Measurements from ENCODE around the gene GPR162. TPM values are rescaled to one million over a fixed set of nuclear protein-coding genes. Genes with fewer than 3 reads are reported as not detected.

GPR162 gene
- total and polyA plus RNA-seq, 2 of the 4 experiments (the other 2 are of a cell fraction) = 2.9 to 6.0 TPM

DNA sequence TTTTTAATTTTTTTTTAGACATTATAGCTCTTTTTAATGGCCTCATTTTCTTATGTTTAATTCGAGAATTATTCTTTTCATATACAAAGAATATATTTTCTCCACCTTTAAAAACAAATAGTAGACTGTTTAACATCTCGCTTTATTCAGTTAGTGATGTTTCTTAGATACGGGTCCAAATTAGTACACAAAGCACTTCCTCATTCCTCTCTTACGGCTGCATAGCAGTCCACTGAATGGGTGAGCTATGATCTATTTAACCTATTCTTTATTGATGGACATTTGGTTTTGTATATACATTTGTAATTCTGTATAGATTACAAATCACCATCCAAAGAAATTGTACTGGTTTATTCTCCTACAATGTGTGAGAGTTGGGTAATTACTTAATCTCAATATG is 8.3 kb upstream of the GPR162 start:
- no peak overlapping the region for H2BK120ac ChIP-seq (ENCODE audit: low read depth, low read length)
- H4K20me1 ChIP-seq (ENCODE audit: insufficient read depth, low read length) = no peaks in the 10 kb centered on the region
- no peak overlapping the region for H3K18ac ChIP-seq (ENCODE audit: low read depth, low read length)
- no peak for DNase-seq
- POLR2A ChIA-PET (ENCODE audit: unreplicated experiment) = interaction anchor here (0.7 kb wide), 2 partner anchors 10 to 264 kb away, joined by 5 to 8 read pairs; no protein-coding TSS in a partner anchor
- peaks cover 3% of the 10 kb centered on the region for H3K36me3 ChIP-seq (ENCODE audit: control insufficient read depth, insufficient read depth, low read length)
- no peak overlapping the region for H2AK9ac ChIP-seq (replicated peaks; ENCODE audit: low read depth, low read length, poor library complexity)
- ATAC-seq (ENCODE audit: low read depth) = no peak
- H3K27me3 ChIP-seq (ENCODE audit: control insufficient read depth, insufficient read depth, low read length) = 0 out of 2 replicates have a peak, but pooled peaks cover 2% of the 10 kb centered on the region
- no peak overlapping the region for H3K56ac ChIP-seq (ENCODE audit: extremely low read depth, insufficient read depth, low read length)
- H4K8ac ChIP-seq (ENCODE audit: low read depth in 2 of 2, low read length in 2 of 2) = no peak overlapping the region
- H3K4me1 ChIP-seq (ENCODE audit: control insufficient read depth, insufficient read depth, low read length) = no peaks in the 10 kb centered on the region
- no peak overlapping the region for H3K27ac ChIP-seq (ENCODE audit: insufficient read depth, low read length)
- no peak overlapping the region for H2BK20ac ChIP-seq (ENCODE audit: low read depth, low read length)
- H3K9me3 ChIP-seq (ENCODE audit: control insufficient read depth, insufficient read depth, low read length) = no peaks in the 10 kb centered on the region
- H3K14ac ChIP-seq (replicated peaks; ENCODE audit: low read depth, low read length) = no peak overlapping the region
- no peak overlapping the region for H3K4me3 ChIP-seq (ENCODE audit: insufficient read depth, low read depth, low read length)
- no peak for TF ChIP-seq MAFK (IDR thresholded peaks at IDR 0.05; ENCODE audit: low read depth, low read length)
- no peak for TF ChIP-seq RCOR1 (IDR thresholded peaks at IDR 0.05; ENCODE audit: insufficient replicate concordance, low read length)
- no peak for TF ChIP-seq MAZ (IDR thresholded peaks at IDR 0.05; ENCODE audit: borderline replicate concordance, low read depth, low read length)
- TF ChIP-seq RAD21 (IDR thresholded peaks at IDR 0.05; ENCODE audit: low read length) = no peak
- TF ChIP-seq POLR2A (IDR thresholded peaks at IDR 0.05; ENCODE audit: low read depth, low read length) = no peak
- TF ChIP-seq CHD1 (IDR thresholded peaks at IDR 0.05; ENCODE audit: low read depth, low read length) = no peak
- TF ChIP-seq, protein P1, sequence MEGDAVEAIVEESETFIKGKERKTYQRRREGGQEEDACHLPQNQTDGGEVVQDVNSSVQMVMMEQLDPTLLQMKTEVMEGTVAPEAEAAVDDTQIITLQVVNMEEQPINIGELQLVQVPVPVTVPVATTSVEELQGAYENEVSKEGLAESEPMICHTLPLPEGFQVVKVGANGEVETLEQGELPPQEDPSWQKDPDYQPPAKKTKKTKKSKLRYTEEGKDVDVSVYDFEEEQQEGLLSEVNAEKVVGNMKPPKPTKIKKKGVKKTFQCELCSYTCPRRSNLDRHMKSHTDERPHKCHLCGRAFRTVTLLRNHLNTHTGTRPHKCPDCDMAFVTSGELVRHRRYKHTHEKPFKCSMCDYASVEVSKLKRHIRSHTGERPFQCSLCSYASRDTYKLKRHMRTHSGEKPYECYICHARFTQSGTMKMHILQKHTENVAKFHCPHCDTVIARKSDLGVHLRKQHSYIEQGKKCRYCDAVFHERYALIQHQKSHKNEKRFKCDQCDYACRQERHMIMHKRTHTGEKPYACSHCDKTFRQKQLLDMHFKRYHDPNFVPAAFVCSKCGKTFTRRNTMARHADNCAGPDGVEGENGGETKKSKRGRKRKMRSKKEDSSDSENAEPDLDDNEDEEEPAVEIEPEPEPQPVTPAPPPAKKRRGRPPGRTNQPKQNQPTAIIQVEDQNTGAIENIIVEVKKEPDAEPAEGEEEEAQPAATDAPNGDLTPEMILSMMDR (conservative IDR thresholded peaks at IDR 0.05; ENCODE audit: low read depth, low read length) = no peak
- no peak for TF ChIP-seq RFX5 (IDR thresholded peaks at IDR 0.05; ENCODE audit: low read depth, low read length)
- TF ChIP-seq, protein P2, sequence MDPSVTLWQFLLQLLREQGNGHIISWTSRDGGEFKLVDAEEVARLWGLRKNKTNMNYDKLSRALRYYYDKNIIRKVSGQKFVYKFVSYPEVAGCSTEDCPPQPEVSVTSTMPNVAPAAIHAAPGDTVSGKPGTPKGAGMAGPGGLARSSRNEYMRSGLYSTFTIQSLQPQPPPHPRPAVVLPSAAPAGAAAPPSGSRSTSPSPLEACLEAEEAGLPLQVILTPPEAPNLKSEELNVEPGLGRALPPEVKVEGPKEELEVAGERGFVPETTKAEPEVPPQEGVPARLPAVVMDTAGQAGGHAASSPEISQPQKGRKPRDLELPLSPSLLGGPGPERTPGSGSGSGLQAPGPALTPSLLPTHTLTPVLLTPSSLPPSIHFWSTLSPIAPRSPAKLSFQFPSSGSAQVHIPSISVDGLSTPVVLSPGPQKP (IDR thresholded peaks at IDR 0.05; ENCODE audit: borderline replicate concordance, low read depth, low read length) = no peak
- TF ChIP-seq SMC3 (IDR thresholded peaks at IDR 0.05; ENCODE audit: low read depth, low read length) = no peak
- no peak overlapping the region for H2BK5ac ChIP-seq (ENCODE audit: low read depth, low read length, poor library complexity, severe bottlenecking)
- H3K4ac ChIP-seq (ENCODE audit: low read depth, low read length) = no peak overlapping the region
- no peak overlapping the region for H3K23ac ChIP-seq (ENCODE audit: low read depth, low read length)
- no peak overlapping the region for H4K5ac ChIP-seq (ENCODE audit: low read depth, low read length)
- CTCF ChIA-PET = no interaction called here
- H2AK5ac ChIP-seq (ENCODE audit: low read depth, low read length) = no peak overlapping the region
- no peak overlapping the region for H2AFZ ChIP-seq (replicated peaks; ENCODE audit: low read length, poor library complexity)
- WGBS, 2 experiments (ENCODE audit: extremely low coverage in 2 of 2, insufficient read length in 1 of 2) = no CpG with 5 or more reads among the region's 4 CpGs
- H3K9me1 ChIP-seq (ENCODE audit: insufficient read depth, low read length) = peaks cover 4% of the 10 kb centered on the region; the same call in 1 of the 2 replicates
- no peak overlapping the region for H2BK15ac ChIP-seq (ENCODE audit: low read depth, low read length)
- BruUV-seq (replicated peaks) = no TSS peak
- in situ Hi-C loops (cut with MboI; ENCODE audit: low sequenced_read_pairs) = no loop called here
- H3K79me1 ChIP-seq (ENCODE audit: low read depth in 1 of 2, low read length in 2 of 2) = no peaks in the 10 kb centered on the region
- H3K9ac ChIP-seq (ENCODE audit: low read depth, low read length) = no peak overlapping the region
- dilution Hi-C loops (cut with HindIII; ENCODE audit: low sequenced_read_pairs, unreplicated experiment) = no loop called here
- no peak overlapping the region for H3K4me2 ChIP-seq (ENCODE audit: low read depth, low read length)
- no peak overlapping the region for H4K91ac ChIP-seq (ENCODE audit: insufficient read depth, low read depth, low read length)
- intact Hi-C loops (cut with micrococcal nuclease) = no loop called here

Measured in IMR-90 (cell line).